HG03520 (cell line): ENCODE data around the gene SCLY.
"Not testable (repeated sequence)": the region's sequence is repeated elsewhere in the genome, so short reads cannot be mapped to it uniquely, and the experiment has no call there.

ENCODE experiments used
- ATAC-seq: cut with Tn5 transposase; IDR thresholded peaks from one replicate; pipeline ENCODE4 v1.9.1; 2021; ENCODE audit warnings: mild to moderate bottlenecking, moderate library complexity; ENCODE audit not compliant: unreplicated experiment

Gene SCLY, protein sequence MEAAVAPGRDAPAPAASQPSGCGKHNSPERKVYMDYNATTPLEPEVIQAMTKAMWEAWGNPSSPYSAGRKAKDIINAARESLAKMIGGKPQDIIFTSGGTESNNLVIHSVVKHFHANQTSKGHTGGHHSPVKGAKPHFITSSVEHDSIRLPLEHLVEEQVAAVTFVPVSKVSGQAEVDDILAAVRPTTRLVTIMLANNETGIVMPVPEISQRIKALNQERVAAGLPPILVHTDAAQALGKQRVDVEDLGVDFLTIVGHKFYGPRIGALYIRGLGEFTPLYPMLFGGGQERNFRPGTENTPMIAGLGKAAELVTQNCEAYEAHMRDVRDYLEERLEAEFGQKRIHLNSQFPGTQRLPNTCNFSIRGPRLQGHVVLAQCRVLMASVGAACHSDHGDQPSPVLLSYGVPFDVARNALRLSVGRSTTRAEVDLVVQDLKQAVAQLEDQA

DNA sequence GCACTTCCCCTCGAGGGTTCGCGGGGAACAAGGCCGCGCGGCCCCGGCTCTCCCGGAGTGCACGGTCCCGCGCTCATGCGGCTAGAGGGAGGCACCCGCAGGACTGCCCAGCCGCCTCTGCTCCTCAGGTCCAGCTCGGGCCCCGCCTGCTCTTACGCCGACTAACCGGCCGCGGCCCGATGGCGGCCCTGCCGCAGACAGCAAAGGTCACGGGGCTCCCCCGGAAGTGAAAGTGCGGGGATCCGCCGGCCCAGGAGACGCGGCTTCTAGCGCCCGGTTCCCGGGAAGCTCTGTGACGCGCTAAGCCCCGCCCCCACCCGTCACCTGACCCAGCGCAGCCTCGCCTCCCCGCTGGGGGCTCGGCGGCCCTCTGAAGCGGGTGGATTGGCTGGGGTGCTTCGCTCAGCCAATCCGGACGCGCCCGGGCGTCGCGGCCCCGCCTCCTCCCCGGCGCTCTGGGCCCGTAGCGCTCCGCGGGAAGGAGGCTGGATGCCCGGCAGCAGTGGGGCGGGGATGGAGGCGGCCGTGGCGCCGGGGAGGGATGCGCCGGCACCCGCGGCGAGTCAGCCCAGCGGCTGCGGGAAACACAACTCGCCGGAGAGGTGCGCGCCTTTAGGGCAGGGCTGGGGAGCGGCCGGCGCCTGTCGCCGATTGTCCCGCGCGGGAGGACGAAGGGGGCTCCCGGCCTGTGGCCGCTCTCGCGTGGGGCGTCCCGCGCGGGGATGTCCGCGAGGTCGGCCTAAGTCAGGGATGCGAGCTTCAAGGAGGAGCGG is at the start of gene SCLY:
Gene SCLY (plus strand): TSS at position 460 of the 773 bp plus-strand sequence. CDS start 54 bp downstream, at position 514.
- ATAC-seq = peak; percentile 95

DNA sequence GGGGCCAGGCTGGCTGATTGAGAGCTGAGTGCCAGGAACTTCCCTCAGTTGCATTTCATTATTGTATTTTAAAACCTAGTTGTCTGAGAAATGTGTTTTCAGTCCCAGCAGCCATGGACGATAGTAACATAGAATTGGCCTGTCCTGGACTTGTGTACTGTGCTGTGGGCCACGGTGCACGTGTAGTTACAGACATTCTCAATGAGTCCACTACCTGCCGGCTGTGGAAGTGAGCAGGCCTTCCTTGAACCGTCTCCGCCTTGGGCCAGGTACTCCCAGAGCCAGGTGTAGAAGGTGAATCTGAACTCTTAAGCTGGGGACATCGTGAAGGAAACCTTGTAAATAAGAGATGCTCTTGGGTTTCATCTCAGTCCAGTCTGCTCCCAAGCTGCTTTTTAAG is 47.0 kb upstream of the SCLY start:
- no peak for ATAC-seq

DNA sequence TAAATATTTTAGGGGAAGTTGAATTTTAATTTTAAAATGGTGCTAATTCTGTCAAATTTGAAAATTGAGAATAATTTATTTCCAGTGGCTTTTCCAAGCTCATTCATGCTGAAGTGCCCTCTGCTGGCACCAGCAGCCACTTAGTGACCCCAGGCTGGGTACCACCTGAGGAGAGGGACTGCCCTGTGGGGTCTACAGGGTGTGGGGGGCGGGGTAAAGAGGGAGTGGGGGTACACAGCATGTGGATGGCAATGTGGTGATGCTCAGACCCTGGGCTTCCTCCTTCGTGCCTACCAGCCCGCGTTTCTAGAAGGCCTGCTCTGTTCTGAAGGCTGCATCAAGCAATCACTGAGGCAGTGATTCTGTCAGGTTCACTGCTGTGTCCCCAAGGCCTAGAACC is 45.1 kb upstream of the SCLY start:
- ATAC-seq = no peak

DNA sequence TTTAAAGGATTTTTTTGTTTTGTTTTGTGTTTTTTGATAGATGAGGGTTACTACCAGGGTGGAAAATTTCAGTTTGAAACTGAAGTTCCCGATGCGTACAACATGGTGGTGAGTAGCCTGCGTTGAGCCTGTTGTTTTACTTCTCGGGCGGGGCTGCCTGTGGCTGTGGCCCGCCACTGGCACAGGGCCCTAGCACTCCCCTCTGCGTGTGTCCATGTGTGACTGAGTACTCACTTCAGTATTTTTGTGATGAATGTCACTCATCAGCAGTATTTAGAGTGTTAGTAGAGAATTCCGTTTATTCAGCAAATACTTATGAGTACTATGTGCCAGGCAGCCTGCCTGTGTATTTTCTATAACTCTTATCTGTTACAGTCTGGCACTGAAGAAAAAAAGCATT is 44.3 kb upstream of the SCLY start:
- ATAC-seq = no peak

DNA sequence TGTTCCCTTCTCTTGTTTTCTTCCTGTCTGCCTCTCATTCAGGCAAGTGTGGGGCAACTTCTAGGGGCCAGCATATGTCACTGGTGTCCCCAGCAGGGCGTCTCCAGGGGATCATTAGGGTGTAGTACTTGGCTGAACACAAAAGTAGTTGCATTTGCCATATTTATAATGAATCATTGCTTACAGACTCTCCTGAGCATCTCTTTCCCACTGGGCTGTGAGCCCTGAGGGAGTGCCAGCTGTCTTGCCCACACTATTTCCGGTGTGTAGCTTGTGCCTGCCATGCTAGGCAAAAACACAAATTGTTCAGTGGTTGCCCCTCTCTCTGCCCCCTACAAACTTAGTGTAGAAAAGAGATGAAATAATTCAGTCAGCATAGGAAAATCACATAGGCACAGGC is 40.8 kb upstream of the SCLY start:
- no peak for ATAC-seq

DNA sequence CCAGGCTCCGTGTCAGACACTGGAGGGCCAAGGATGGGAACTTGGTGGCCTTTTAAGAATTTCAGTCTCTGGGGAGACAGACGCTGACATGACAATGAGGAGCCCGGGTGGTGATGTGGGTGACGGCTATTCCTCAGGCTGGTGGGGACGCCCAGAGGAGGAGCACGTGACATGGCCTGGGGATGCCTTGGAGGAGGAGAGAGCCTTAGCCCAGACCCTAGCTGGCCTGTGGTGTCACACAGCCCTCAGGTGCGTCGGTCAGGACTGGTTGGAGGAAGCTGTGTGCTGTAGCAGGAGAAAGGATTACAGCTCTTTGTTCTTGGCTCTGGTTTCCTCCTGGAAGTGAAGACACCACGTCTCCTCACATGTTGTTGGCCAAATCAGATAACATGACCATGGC is 40.0 kb upstream of the SCLY start:
- no peak for ATAC-seq

DNA sequence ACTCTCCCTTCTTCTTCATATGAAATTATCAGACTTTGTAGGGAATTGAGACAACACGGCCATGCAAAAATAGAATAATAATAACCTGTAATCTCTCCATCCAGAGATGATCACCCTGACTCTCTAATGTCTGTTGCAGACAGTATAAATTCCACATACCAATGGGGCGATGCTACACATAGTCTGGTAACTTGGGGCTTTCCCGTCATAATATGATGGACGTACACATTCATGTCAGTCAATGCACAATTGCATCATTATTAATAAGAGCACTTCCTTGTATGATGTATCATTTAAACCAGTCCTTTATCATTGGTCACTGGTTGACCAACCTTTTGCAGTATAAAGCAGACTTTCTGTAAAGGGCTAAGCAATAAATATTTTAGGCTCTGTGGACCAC is 39.5 kb upstream of the SCLY start:
- no peak for ATAC-seq

DNA sequence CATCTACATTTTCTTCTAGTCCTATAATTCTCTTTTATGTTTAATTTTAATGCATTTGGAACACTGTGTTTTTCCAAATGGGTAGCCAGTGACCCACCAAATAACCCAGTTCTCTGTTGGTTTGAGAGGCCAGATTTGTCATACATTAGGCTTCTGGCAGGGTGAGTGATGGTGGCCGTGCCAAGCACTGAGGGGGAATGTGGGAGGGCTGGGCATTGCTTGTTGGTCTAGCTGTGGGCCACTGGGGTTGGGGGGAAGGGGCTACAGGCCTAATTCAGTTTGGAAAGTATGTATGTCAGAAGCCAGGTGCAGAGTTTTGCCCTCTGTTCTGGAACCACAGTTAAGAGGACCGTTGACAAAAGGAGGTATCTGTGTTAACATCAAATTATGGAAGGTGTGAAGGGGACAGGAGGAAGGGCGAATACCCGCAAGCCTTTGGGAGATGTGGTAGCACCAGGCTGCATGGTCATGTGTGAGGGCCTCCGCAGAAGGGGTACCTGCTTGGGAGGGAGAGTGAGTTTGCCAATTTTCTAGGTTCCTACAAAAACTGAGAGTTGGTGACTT is 38.1 kb upstream of the SCLY start:
- no peak for ATAC-seq

DNA sequence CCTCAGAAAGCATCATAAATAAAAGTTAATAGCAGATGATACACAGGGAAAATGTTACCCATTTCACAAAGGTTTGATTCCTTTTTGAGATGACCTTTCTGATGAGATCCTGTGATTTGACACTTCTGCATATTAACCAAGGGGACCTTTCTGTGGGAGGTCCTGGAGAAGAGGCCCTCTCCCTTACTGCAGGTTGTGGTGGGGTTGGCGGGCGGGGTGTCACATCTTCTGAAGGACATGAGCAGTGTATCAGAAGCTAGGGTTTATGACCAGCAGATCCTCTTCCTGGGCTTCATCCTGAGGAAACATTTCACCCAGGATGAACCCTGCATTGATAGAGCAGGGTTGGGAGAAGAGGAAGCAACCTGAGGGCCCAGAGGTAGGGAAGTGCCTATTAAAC is 37.2 kb upstream of the SCLY start:
- no peak for ATAC-seq

DNA sequence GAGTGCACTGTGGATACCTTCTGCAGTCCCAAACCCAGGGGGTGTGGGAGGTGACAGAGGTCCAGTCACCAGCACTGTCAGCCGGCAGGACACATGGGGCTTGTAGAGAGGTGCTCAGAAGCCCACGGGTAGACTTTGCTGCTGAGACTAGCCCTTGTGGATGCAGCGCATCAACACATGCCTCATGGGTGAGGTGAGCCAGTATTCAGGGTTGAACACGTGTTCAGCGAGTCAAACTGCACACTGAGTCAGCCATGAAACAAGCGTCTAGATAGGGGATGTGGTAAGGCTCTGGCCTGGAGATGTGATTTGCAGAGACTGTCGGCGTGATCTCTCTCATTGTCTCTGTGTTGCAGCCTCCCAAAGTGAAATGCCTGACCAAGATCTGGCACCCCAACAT is 35.8 kb upstream of the SCLY start:
- no peak for ATAC-seq

DNA sequence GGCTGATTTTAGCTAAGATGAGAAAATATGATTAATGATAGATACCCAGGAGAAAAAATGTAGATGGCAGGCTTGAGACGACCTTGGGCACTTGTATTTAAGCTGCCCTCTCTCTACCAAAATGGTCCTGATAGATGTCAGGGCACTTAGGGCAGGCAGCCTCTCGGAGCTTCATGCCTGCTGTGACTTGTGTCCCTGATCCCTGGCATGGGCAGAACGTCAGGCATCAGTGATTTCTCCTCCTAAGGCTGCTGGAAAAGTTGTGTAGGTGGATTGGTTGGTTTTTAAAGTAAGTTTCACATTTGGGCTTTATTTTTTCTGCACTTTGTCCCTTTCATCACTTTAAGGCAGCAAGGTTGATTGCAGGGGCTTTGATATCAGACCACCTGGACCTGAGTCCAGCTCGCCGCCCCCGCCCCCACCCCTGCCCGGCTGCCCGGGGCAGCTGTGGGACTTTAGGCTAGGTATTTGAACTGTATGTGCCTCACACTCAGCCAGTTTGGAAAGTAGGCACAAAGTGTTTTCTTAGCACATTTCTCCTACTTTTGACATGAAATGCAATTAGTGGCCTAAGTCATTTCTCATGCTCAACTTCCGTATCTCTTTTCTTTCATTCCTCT is 35.0 kb upstream of the SCLY start:
- no peak for ATAC-seq

DNA sequence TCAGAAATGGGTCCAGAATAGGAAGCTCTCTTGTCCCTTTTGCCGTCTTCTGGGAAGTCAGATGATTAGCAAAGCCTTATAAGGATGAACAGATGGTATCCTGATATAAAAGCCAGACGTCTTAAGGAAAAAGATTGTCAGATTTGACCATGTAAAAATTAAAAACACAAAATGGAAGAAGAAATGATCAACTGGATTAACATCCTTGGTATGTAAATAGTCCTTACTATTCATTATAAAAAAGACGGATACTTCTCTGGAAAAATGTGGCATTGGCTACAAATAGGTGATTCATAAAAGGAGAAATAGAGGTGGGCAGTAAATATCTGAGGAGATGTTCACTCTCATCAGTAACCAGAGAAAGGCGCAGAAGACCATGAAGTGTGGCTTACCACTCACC is 33.7 kb upstream of the SCLY start:
- ATAC-seq = no peak

DNA sequence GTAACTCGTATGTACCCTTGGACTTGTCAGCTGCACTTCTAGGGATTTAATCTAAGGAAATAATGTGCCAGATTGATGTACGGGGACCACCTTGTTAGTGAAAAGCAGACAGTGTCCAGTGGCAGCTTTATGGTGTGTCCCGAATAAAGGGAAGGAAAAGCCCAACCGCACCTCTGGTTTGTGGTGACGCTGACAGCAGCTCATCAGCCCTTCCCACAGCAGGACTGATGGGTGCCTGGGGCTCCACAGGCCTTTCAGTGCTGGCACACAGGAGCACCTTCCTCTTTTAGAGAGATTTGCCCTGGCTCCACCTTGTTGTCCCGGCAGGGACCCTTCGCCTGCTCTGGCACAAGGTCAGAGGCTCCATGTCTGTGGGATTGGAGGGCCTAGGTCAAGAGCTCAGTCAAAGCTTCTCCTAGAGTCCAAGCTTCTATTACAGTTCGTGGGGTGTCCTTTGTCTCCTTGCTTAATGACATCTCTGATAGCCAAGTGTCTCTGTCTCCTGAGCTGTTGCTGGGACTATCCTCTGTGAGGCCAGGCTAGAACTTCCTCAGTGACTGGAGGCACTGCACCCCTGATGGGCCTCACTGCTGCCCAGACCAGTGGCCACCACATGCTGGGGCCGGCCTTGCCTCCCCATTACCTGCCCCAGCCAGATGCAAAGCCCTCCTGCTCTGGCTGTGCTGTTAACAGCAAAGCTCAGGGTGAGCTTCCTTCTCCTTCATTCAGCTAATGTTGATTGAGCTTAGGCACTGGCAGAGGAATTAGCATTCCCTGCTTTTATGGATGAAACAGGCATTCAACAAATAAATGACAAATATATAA is 33.0 kb upstream of the SCLY start:
- ATAC-seq = no peak

DNA sequence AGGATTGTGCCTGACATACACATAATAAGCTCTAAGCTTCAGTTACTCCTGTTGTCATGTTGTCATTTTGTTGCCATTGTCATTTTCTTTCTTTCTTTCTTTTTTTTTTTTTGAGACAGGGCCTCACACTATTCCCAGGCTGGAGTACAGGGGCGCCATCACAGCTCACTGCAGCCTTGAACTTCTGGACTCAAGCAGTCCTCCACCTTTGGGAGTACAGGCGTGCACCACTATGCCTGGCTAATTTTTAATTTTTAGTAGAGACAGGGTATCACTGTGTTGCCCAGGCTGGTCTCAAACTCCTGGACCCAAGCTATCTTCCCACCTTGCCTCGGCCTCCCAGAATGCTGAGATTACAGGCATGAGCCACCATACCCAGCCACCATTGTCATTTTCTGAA is 30.9 kb upstream of the SCLY start:
- no peak for ATAC-seq

DNA sequence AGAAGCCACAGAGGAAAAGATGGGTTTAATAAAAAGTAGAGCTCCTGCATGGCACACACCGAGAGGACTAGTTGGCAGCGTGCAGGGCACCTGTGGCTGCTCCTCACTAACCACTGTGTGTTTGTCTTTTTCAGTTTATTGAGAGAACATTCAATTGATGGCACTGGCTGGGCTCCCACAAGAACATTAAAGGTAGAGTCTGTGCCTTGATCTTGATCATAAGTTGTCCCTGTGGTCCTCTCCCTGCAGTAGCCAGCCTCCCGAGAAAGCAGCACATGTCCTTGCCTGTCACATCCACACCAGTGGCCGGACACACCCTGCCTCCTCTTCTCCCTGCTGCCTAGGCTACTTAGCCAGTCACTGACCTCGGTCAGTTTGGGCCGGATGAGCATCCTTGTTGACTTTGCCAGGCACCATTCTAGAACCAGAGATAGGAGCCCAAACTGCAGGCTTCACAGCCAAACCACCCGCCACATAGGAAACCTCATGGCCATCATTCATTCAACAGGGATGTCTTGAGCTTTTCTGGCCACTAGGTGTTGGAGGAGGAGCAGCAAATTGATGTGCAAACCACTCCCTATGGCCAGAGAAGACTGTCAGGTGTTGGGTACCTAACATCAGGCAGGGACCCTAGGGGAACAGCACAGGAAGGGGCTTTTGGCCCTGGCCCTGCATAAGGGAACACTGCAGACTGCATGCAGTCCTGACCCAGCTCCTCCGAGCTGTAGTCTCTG is 30.2 kb upstream of the SCLY start:
- ATAC-seq = no peak

DNA sequence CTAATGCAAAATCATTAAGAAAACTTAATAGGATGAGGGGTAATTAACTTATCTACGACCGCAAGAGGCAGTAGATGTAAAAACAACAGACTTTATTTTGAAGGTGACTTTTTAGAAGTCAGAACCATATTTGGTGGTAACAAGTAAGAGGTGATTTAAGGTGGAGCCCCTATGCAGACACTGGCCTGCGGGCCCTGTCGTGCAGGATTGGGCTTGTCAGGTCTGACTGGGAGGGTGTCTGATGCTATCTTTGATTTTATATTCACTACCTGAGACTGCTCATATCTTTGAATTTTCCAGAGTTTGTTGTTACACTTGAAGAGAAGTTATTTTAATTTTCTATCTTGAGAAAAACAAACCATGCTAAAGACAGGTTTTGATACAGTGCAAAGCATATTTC is 29.1 kb upstream of the SCLY start:
- no peak for ATAC-seq

DNA sequence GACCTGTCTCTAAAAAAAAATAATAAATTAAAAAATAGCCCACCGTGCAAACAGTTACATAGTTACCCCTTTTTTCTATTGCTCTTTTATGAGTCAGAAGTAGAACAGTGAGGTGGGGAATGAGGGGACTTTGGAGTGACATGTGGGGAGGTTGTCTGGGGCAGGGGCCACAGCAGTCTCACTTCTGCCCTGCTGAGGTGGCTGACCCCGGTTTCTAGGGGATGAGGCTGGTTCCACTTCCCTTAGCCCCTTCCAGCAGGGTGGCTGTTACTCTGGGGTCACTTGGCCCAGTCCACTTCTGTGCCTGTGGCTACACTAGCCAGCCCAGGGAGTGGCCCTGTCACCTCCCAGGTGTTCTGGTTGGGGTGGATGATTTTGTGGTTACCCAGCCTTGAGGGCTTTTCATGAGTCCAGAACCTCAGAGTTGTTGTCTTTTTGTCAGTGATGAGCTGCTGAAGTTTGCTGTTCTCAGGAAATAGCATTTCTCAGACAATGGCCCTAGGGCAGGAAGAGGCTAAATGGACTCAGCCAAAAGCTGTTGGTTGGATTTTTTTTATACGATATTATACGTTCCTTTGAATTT is 28.0 kb upstream of the SCLY start:
- no peak for ATAC-seq

DNA sequence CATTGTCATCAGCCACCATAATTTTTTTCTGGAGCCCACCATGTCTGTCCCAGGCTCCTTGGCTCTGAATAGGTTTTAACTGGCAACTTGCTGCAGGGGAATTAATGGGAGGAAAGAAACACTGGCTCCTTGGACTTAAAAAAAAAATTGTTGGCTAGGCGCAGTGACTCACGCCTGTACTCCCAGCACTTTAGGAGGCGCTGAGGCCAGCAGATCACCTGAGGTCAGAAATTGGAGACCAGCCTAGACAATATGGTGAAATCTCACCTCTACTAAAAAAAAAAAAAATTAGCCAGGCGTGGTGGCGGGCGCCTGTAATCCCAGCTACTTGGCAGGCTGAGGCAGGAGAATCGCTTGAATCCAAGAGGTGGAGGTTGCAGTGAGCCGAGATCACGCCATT is 26.8 kb upstream of the SCLY start:
- ATAC-seq = not testable (repeated sequence)

DNA sequence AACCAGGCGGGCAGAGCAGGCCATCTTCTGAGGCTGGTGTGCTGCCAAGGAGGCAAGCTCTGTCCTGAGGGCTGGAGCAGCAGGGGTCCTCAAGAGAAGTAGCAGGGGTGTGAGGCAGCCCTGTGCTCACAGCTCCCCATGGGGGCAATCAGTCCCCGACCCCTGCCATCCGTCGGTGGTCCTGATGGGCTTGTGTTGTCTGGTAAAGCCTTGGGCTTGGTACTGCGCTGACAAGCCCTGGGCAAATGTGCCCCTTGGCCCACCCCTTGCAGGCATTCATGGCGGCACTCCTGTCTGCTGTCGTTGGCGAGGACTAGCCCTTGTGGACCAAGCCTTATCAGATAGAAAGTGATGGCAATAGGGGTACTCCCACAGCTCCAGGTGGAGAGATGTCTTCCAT is 22.6 kb upstream of the SCLY start:
- ATAC-seq = no peak

DNA sequence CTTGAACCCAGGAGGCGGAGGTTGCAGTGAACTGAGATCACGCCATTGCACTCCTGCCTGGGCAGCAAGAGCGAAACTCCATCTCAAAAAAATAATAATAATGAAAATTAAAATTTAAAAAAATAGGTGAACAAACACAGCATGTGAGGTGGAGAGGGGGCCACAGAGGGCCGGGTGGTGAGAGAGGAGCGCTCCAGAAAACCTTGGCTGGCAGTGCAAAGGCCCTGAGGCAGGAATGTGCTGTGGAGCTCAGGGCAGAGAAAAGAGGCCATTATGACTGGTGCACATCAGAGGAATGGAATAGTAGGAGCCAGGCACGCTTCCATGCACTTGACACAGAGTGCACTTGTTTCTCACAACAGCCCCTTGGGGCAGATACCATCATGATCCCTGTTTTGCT is 21.6 kb upstream of the SCLY start:
- no peak for ATAC-seq
